ENCODE data around the gene MCTP2. TPM values are rescaled to one million over a fixed set of nuclear protein-coding genes. Genes with fewer than 3 reads are reported as not detected.

The MCTP2 gene
- total RNA-seq, 1 experiment from 2014 or later: 7.4 TPM

DNA sequence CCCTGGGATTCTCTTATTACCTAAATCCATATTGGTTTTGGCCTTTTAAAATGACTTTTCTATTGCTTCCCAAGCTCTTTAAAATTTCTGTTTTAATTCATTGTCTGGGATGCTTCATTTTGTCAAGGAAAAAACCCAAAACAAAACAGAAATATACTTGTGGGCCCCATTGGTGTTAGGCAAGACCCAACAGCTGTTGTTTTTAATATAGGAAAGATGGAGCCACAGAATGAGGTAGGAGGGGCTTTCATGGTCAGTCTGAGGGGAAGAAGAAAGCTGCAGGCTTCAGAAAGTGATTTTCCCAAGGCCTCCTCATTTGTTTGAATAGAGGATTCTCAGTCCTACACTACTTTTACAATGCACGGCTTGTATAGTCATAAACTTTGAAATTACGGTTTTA is 180.5 kb downstream of the MCTP2 start (continued):
- TF ChIP-seq, protein P1, sequence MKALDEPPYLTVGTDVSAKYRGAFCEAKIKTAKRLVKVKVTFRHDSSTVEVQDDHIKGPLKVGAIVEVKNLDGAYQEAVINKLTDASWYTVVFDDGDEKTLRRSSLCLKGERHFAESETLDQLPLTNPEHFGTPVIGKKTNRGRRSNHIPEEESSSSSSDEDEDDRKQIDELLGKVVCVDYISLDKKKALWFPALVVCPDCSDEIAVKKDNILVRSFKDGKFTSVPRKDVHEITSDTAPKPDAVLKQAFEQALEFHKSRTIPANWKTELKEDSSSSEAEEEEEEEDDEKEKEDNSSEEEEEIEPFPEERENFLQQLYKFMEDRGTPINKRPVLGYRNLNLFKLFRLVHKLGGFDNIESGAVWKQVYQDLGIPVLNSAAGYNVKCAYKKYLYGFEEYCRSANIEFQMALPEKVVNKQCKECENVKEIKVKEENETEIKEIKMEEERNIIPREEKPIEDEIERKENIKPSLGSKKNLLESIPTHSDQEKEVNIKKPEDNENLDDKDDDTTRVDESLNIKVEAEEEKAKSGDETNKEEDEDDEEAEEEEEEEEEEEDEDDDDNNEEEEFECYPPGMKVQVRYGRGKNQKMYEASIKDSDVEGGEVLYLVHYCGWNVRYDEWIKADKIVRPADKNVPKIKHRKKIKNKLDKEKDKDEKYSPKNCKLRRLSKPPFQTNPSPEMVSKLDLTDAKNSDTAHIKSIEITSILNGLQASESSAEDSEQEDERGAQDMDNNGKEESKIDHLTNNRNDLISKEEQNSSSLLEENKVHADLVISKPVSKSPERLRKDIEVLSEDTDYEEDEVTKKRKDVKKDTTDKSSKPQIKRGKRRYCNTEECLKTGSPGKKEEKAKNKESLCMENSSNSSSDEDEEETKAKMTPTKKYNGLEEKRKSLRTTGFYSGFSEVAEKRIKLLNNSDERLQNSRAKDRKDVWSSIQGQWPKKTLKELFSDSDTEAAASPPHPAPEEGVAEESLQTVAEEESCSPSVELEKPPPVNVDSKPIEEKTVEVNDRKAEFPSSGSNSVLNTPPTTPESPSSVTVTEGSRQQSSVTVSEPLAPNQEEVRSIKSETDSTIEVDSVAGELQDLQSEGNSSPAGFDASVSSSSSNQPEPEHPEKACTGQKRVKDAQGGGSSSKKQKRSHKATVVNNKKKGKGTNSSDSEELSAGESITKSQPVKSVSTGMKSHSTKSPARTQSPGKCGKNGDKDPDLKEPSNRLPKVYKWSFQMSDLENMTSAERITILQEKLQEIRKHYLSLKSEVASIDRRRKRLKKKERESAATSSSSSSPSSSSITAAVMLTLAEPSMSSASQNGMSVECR (CRISPR knock-in tag; IDR thresholded peaks at IDR 0.05; ENCODE audit: borderline replicate concordance): no peak
- TF ChIP-seq NFATC4 (CRISPR knock-in tag; IDR thresholded peaks at IDR 0.05) (no peak), HMGA2 (CRISPR knock-in tag; IDR thresholded peaks at IDR 0.05) (no peak), NR3C1 (CRISPR knock-in tag; conservative IDR thresholded peaks at IDR 0.05; ENCODE audit: low read depth) (no peak), ZNF138 (CRISPR knock-in tag; conservative IDR thresholded peaks at IDR 0.05) (no peak), CBFB (CRISPR knock-in tag; IDR thresholded peaks at IDR 0.05; ENCODE audit: low read depth) (no peak), ESRRA (CRISPR knock-in tag; IDR thresholded peaks at IDR 0.05; ENCODE audit: borderline replicate concordance) (no peak), ELF4 (CRISPR knock-in tag; IDR thresholded peaks at IDR 0.05; ENCODE audit: low read depth) (no peak)
- TF ChIP-seq, protein P2, sequence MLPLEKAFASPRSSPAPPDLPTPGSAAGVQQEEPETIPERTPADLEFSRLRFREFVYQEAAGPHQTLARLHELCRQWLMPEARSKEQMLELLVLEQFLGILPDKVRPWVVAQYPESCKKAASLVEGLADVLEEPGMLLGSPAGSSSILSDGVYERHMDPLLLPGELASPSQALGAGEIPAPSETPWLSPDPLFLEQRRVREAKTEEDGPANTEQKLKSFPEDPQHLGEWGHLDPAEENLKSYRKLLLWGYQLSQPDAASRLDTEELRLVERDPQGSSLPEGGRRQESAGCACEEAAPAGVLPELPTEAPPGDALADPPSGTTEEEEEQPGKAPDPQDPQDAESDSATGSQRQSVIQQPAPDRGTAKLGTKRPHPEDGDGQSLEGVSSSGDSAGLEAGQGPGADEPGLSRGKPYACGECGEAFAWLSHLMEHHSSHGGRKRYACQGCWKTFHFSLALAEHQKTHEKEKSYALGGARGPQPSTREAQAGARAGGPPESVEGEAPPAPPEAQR (CRISPR knock-in tag; IDR thresholded peaks at IDR 0.05): no peak
- TF ChIP-seq, protein P3, sequence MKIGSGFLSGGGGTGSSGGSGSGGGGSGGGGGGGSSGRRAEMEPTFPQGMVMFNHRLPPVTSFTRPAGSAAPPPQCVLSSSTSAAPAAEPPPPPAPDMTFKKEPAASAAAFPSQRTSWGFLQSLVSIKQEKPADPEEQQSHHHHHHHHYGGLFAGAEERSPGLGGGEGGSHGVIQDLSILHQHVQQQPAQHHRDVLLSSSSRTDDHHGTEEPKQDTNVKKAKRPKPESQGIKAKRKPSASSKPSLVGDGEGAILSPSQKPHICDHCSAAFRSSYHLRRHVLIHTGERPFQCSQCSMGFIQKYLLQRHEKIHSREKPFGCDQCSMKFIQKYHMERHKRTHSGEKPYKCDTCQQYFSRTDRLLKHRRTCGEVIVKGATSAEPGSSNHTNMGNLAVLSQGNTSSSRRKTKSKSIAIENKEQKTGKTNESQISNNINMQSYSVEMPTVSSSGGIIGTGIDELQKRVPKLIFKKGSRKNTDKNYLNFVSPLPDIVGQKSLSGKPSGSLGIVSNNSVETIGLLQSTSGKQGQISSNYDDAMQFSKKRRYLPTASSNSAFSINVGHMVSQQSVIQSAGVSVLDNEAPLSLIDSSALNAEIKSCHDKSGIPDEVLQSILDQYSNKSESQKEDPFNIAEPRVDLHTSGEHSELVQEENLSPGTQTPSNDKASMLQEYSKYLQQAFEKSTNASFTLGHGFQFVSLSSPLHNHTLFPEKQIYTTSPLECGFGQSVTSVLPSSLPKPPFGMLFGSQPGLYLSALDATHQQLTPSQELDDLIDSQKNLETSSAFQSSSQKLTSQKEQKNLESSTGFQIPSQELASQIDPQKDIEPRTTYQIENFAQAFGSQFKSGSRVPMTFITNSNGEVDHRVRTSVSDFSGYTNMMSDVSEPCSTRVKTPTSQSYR (CRISPR knock-in tag; IDR thresholded peaks at IDR 0.05): no peak
- TF ChIP-seq, protein P4, sequence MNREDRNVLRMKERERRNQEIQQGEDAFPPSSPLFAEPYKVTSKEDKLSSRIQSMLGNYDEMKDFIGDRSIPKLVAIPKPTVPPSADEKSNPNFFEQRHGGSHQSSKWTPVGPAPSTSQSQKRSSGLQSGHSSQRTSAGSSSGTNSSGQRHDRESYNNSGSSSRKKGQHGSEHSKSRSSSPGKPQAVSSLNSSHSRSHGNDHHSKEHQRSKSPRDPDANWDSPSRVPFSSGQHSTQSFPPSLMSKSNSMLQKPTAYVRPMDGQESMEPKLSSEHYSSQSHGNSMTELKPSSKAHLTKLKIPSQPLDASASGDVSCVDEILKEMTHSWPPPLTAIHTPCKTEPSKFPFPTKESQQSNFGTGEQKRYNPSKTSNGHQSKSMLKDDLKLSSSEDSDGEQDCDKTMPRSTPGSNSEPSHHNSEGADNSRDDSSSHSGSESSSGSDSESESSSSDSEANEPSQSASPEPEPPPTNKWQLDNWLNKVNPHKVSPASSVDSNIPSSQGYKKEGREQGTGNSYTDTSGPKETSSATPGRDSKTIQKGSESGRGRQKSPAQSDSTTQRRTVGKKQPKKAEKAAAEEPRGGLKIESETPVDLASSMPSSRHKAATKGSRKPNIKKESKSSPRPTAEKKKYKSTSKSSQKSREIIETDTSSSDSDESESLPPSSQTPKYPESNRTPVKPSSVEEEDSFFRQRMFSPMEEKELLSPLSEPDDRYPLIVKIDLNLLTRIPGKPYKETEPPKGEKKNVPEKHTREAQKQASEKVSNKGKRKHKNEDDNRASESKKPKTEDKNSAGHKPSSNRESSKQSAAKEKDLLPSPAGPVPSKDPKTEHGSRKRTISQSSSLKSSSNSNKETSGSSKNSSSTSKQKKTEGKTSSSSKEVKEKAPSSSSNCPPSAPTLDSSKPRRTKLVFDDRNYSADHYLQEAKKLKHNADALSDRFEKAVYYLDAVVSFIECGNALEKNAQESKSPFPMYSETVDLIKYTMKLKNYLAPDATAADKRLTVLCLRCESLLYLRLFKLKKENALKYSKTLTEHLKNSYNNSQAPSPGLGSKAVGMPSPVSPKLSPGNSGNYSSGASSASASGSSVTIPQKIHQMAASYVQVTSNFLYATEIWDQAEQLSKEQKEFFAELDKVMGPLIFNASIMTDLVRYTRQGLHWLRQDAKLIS (CRISPR knock-in tag; IDR thresholded peaks at IDR 0.05; ENCODE audit: borderline replicate concordance): no peak
- TF ChIP-seq, protein P5, sequence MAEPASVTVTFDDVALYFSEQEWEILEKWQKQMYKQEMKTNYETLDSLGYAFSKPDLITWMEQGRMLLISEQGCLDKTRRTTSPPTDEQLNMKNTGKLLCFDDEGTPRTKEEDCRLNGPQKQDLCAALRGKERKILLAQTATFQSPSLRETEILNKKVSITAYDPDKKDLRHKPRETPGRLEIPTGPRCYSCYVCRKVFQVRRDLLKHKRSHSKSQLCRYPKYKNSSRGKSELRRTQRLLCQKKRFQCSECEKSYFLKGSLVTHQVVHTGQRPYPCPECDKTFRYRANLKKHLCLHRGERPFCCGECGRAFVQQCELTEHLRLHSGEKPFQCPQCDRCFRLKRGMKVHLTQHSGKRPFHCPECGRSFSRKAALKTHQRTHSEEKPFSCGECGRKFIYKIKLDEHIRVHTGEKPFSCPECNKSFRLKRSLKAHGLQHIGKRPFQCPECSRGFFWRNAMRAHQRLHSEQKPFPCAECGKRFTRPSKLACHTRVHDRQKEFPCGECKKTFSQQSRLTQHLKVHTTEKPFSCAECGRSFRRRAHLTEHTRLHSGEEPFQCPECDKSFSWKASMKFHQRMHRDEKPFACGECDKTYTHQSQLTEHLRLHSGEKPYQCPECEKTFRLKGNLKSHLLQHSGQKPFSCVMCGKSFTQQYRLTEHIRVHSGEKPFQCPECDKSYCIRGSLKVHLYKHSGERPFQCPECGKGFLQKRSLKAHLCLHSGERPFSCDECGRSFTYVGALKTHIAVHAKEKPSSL (CRISPR knock-in tag; conservative IDR thresholded peaks at IDR 0.05): no peak

Data from WTC11 (cell line).